Naive thymus-derived CD4-positive, alpha-beta T cell (primary cell): ENCODE results near the gene SPAG5. TPM values are rescaled to one million over a fixed set of nuclear protein-coding genes. Genes with fewer than 3 reads are reported as not detected.

ENCODE experiments used
- ATAC-seq: fragments of 150-1000 bp; cut with Tn5 transposase; 2 replicates; pipeline ENCODE4 v1.10.0; 2021; ENCODE audit warnings: mild to moderate bottlenecking, moderate library complexity
- CTCF ChIA-PET: fragments of 350-600 bp; sonication (Branson Sonifier 250); formaldehyde crosslinking; loops from one replicate; lab custom pipeline; 2021; ENCODE audit warnings: antibody characterized with exemption; lab: Charles Lee
- POLR2A ChIA-PET: fragments of 350-600 bp; sonication (Branson Sonifier 250); formaldehyde crosslinking; loops from one replicate; lab custom pipeline; 2021; ENCODE audit warnings: antibody characterized with exemption, inconsistent platforms; lab: Charles Lee
- DNase-seq, 9 donors: peaks; one replicate each; pipeline versions ENCODE4 v3.0.0 to v3.0.0-alpha.2; 2020 to 2022; ENCODE audit warnings: mixed read lengths in 1 of 9
- H3K27ac ChIP-seq: one replicate; pipeline ENCODE4 v1.7.0; 2013; ENCODE audit warnings: mild to moderate bottlenecking, low read depth, low read length, moderate library complexity
- H3K27me3 ChIP-seq, 2 donors: one replicate each; pipeline ENCODE4 v1.7.0; 2013; ENCODE audit warnings: low read length in 2 of 2, mild to moderate bottlenecking in 2 of 2, moderate library complexity in 2 of 2; ENCODE audit not compliant: control insufficient read depth in 2 of 2, insufficient read depth in 2 of 2
- H3K36me3 ChIP-seq, 3 experiments: 1 replicate in 2 of 3; 2 replicates in 1 of 3; pipeline ENCODE4 v1.7.0; 2013; ENCODE audit warnings: low read length in 3 of 3, mild to moderate bottlenecking in 3 of 3, moderate library complexity in 1 of 3; ENCODE audit not compliant: insufficient read depth in 3 of 3, control insufficient read depth in 2 of 3
- H3K4me1 ChIP-seq, 2 donors: one replicate each; pipeline ENCODE4 v1.7.0; 2013; ENCODE audit warnings: low read length in 2 of 2, mild to moderate bottlenecking in 2 of 2, moderate library complexity in 1 of 2; ENCODE audit not compliant: control insufficient read depth in 2 of 2, insufficient read depth in 2 of 2
- H3K4me3 ChIP-seq: 2 replicates; pipeline ENCODE4 v1.7.0; 2013; ENCODE audit warnings: mild to moderate bottlenecking, low read length
- H3K9me3 ChIP-seq, 3 experiments: 1 replicate in 2 of 3; 2 replicates in 1 of 3; pipeline ENCODE4 v1.7.0; 2013; ENCODE audit warnings: low read length in 3 of 3; ENCODE audit not compliant: control insufficient read depth in 2 of 3
- H3K27ac Mint-ChIP-seq, 9 donors: one replicate each; pipeline ENCODE4 v1.8.0; 2020 to 2022; ENCODE audit warnings: mixed read lengths in 9 of 9, mild to moderate bottlenecking in 8 of 9, moderate library complexity in 5 of 9, inconsistent platforms in 2 of 9
- H3K27me3 Mint-ChIP-seq, 5 donors: one replicate each; pipeline ENCODE4 v1.8.0; 2021 to 2022; ENCODE audit warnings: mixed read lengths in 5 of 5, mild to moderate bottlenecking in 1 of 5
- H3K36me3 Mint-ChIP-seq, 5 donors: one replicate each; pipeline ENCODE4 v1.8.0; 2020 to 2022; ENCODE audit warnings: mixed read lengths in 5 of 5, mild to moderate bottlenecking in 3 of 5, inconsistent platforms in 1 of 5
- H3K4me1 Mint-ChIP-seq, 7 donors: one replicate each; pipeline ENCODE4 v1.8.0; 2020 to 2022; ENCODE audit warnings: mixed read lengths in 7 of 7, mild to moderate bottlenecking in 3 of 7, inconsistent platforms in 1 of 7
- H3K4me3 Mint-ChIP-seq, 10 donors: one replicate each; pipeline ENCODE4 v1.8.0; 2020 to 2022; ENCODE audit warnings: mild to moderate bottlenecking in 10 of 10, mixed read lengths in 10 of 10, moderate library complexity in 6 of 10, inconsistent platforms in 2 of 10
- H3K9me3 Mint-ChIP-seq, 11 donors: one replicate each; pipeline ENCODE4 v1.8.0; 2020 to 2022; ENCODE audit warnings: mixed read lengths in 11 of 11, mild to moderate bottlenecking in 4 of 11, inconsistent platforms in 1 of 11, moderate library complexity in 1 of 11
- intact Hi-C, 2 donors: fragments of 100-400 bp; cut with micrococcal nuclease; formaldehyde crosslinking; loops; one replicate each; pipeline ENCODE4 v1.15.1; 2023
- polyA plus RNA-seq, 2 donors: library from polyadenylated mRNA; unstranded; fragments of 300-500 nt; fragmentation: Illumina TruSeq; gene quantifications; one replicate each; pipeline ENCODE4 v1.2.3, GENCODE V29; 2021
- total RNA-seq, 6 experiments: library from RNA in 5 of 6; stranded (reverse) in 5 of 6; gene quantifications; 1 replicate in 5 of 6; 2 replicates in 1 of 6; pipeline ENCODE4 v1.2.3 and lab custom pipeline; 2021 to 2026

SPAG5 gene
- total and polyA plus RNA-seq, 7 experiments from 2014 or later, result 1.6 to 95.3 (median 11.8) TPM

DNA sequence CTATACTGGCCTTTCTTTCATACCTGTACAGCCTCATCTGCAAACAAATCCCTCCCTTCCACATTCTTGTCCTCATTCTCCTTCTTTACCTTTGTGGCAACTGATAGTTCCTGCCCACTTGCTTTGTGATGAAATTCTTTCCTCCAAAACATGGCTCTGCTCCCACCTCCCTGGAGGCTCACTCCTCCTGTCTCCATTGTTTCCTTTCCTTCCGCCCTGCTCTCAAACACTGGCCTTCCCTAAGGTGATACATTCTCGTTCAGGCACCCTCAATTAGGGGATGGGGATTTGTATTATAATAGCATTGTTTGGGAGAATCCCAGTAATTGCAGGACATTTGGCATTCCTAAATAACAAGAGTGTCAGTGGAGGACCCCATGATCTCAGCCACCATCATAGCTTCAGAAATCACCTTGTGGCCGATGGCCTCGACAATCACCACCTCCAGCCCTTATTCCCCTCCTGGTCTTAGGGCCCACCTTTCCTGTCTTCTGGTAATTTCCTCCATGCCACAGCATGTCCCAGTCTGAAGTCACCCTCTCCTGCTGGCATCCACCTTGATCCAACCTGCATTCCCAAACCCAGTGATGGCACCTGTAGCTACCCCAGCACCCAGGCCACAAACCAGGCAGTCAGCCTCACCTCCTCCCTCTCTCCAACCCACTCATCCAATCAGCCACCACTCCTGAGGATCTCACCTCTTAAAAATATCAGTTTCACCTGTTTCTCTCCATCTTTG, 54.3 kb downstream of the SPAG5 start:
- no peaks in the 10 kb centered on the region for H3K9me3 ChIP-seq
- no peaks in the 10 kb centered on the region for H3K27me3 Mint-ChIP-seq
- no peaks in the 10 kb centered on the region for H3K9me3 Mint-ChIP-seq
- peaks cover 14 to 20% of the 10 kb centered on the region in 2 donors for H3K4me1 ChIP-seq
- H3K27ac ChIP-seq, result no peak overlapping the region
- no peak overlapping the region for H3K4me3 ChIP-seq
- ATAC-seq, result no peak
- H3K4me1 Mint-ChIP-seq, result peaks cover 17 to 34% (median 22%) of the 10 kb centered on the region in 7 donors
- no peak overlapping the region for H3K4me3 Mint-ChIP-seq
- peaks cover 0 to 4% (median 0%) of the 10 kb centered on the region in 5 donors for H3K36me3 Mint-ChIP-seq
- CTCF ChIA-PET, result no interaction called here
- POLR2A ChIA-PET, result interaction anchor here (2.1 kb wide), 1 partner anchor 27 kb away, joined by 5 read pairs; the partner anchor contains the start of gene PIGS
- H3K27ac Mint-ChIP-seq, result peak overlapping the region in 4 of 9 donors; percentile 8 to 58 (median 38)
- H3K27me3 ChIP-seq, result no peaks in the 10 kb centered on the region
- no peak for DNase-seq
- H3K36me3 ChIP-seq, result no peaks in the 10 kb centered on the region
- intact Hi-C loops, result loop anchor here (10.0 kb wide), 2 partner anchors 210 to 310 kb away; partner anchors contain the start of genes IFT20 (in 1 of the 2) and TNFAIP1 (in 1 of the 2)

DNA sequence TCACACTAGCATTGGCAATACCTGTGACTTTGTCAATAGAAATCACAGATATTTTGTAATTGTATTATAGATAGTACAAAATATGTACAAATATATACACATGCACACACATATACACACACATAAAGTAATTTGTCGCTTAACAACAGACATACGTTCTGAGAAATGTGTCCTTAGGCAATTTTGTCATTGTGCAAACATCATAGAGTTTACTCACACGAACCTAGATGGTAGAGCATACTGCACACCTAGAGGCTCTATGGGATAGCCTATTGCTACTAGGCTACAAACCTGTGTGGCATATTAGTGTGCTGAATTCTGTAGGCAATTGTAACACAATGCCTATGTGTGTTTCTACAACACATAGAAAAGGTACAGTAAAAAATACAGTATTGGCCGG, 57.4 kb downstream of the SPAG5 start:
- H3K27ac Mint-ChIP-seq, result no peak overlapping the region
- intact Hi-C loops, result loop anchor here (10.0 kb wide), 2 partner anchors 207 to 307 kb away; partner anchors contain the start of genes IFT20 (in 1 of the 2) and TNFAIP1 (in 1 of the 2)
- no peaks in the 10 kb centered on the region for H3K36me3 ChIP-seq
- H3K27me3 Mint-ChIP-seq, result no peaks in the 10 kb centered on the region
- no peak overlapping the region for H3K27ac ChIP-seq
- no peaks in the 10 kb centered on the region for H3K9me3 Mint-ChIP-seq
- ATAC-seq (no peak), DNase-seq (no peak)
- no peaks in the 10 kb centered on the region for H3K36me3 Mint-ChIP-seq
- H3K4me3 ChIP-seq, result no peak overlapping the region
- POLR2A ChIA-PET, result no interaction called here
- CTCF ChIA-PET, result interaction anchor here (0.7 to 1.5 kb wide), 2 partner anchors 8 to 47 kb away, joined by 5 to 8 read pairs; no protein-coding TSS in a partner anchor
- H3K9me3 ChIP-seq, result no peaks in the 10 kb centered on the region
- H3K4me1 Mint-ChIP-seq, result peaks cover 0 to 11% (median 2%) of the 10 kb centered on the region in 7 donors
- no peak overlapping the region for H3K4me3 Mint-ChIP-seq
- H3K27me3 ChIP-seq, result no peaks in the 10 kb centered on the region
- H3K4me1 ChIP-seq, result no peaks in the 10 kb centered on the region

DNA sequence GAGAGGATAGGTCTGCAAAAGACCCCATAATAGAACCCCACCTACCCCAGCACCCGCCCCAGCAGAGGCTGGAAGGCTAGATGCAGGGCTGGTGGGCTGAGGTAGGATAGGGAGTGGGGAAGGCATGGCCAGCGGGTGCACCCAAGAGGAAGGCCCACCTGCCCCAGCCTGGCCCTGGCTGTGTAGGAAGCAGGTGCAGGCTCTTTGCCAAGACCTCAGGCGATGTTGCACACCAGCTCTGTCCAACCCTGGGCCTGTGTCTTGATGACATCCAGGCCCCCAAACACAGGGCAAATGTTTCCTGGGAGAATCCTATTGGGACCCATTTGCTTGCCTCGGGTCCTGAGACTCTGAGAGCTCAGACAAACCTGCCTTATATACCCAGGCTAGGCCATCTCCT, 58.6 kb downstream of the SPAG5 start:
- no peaks in the 10 kb centered on the region for H3K9me3 ChIP-seq
- no peak overlapping the region for H3K4me3 ChIP-seq
- Mint-ChIP-seq H3K36me3 (no peaks in the 10 kb centered on the region), H3K4me3 (no peak overlapping the region), H3K4me1 (peaks cover 0 to 5% (median 0%) of the 10 kb centered on the region in 7 donors), H3K9me3 (no peaks in the 10 kb centered on the region), H3K27me3 (no peaks in the 10 kb centered on the region), H3K27ac (peak overlapping the region in 1 of 9 donors; percentile 13)
- H3K36me3 ChIP-seq, result no peaks in the 10 kb centered on the region
- intact Hi-C loops, result loop anchor here (1.0 to 10.0 kb wide), 4 partner anchors 12 to 305 kb away; partner anchors contain the start of genes IFT20 (in 1 of the 2), TNFAIP1 (in 1 of the 2) and UNC119 (in 1 of the 2)
- ATAC-seq (no peak), DNase-seq (no peak)
- CTCF ChIA-PET, result interaction anchor here (1.1 to 1.5 kb wide), 3 partner anchors 11 to 46 kb away, joined by 3 to 8 read pairs (median 4); no protein-coding TSS in a partner anchor
- no peak overlapping the region for H3K27ac ChIP-seq
- POLR2A ChIA-PET, result interaction anchor here (0.5 kb wide), 1 partner anchor 404 kb away, joined by 3 read pairs; no protein-coding TSS in a partner anchor
- H3K27me3 ChIP-seq, result no peaks in the 10 kb centered on the region
- H3K4me1 ChIP-seq, result no peaks in the 10 kb centered on the region

DNA sequence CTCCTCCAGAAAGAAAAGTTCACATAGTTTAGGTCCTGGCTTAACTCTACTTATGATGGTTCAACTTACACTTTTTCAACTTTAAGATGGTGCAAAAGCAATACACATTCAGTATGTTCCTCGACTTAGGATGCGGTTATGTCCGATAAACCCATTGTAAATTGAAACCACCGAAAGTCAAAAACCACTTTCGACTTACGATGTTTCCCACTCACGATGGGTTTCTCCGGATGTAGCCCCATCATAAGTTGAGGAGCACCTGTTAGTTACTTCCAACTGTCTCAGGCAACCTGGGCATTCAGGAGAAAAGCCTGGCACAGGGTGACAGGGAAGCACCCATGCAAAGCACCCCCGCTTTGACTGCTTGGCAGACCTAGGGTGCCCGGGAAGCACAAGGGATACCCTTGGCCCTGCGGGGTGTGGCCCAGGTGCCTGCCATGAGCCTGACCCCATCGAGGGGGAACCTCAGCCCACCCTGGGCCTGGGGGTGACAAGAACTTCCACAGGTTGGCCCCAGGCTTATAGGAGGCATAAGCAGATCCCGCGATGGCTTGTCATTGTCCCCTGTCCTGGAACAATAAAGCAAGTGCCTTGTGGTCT, 60.4 kb downstream of the SPAG5 start:
- H3K4me1 Mint-ChIP-seq, result no peaks in the 10 kb centered on the region
- H3K27ac ChIP-seq, result no peak overlapping the region
- no peaks in the 10 kb centered on the region for H3K4me1 ChIP-seq
- intact Hi-C loops, result no loop called here
- DNase-seq (no peak), ATAC-seq (no peak)
- no peaks in the 10 kb centered on the region for H3K27me3 Mint-ChIP-seq
- H3K27me3 ChIP-seq, result no peaks in the 10 kb centered on the region
- H3K4me3 ChIP-seq, result no peak overlapping the region
- no peaks in the 10 kb centered on the region for H3K9me3 Mint-ChIP-seq
- H3K27ac Mint-ChIP-seq, result no peak overlapping the region
- no peaks in the 10 kb centered on the region for H3K36me3 ChIP-seq
- POLR2A ChIA-PET, result no interaction called here
- no peaks in the 10 kb centered on the region for H3K9me3 ChIP-seq
- no peaks in the 10 kb centered on the region for H3K36me3 Mint-ChIP-seq
- CTCF ChIA-PET, result interaction anchor here (1.7 kb wide), 1 partner anchor 44 kb away, joined by 5 read pairs; no protein-coding TSS in a partner anchor
- no peak overlapping the region for H3K4me3 Mint-ChIP-seq

DNA sequence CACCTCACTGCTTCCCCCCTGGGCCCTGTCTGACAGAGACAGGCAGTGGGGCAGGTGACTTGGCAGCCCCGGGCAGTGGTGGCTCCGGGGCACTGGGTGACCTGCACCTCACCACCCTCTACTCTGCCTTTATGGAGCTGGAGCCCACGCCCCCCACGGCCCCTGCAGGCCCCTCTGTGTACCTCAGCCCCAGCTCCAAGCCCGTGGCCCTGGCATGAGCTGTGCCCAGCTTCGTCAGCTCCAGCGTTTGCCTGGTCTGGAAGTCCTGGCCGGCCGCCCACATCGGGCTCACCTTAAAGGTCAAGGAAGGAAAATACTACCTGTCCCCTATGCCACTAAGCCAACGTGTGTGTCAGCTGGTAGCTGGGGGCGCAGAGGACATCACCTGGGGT, 61.6 kb downstream of the SPAG5 start:
- CTCF ChIA-PET, result interaction anchor here (1.7 kb wide), 1 partner anchor 43 kb away, joined by 5 read pairs; no protein-coding TSS in a partner anchor
- DNase-seq, result no peak
- H3K4me1 ChIP-seq, result no peaks in the 10 kb centered on the region
- H3K27me3 ChIP-seq, result no peaks in the 10 kb centered on the region
- H3K36me3 ChIP-seq, result no peaks in the 10 kb centered on the region
- Mint-ChIP-seq H3K9me3 (no peaks in the 10 kb centered on the region), H3K27me3 (peaks cover 0 to 1% (median 0%) of the 10 kb centered on the region in 5 donors), H3K36me3 (no peaks in the 10 kb centered on the region), H3K4me3 (no peak overlapping the region), H3K27ac (no peak overlapping the region), H3K4me1 (no peaks in the 10 kb centered on the region)
- POLR2A ChIA-PET, result interaction anchor here (0.6 to 0.7 kb wide), 2 partner anchors 12 to 16 kb away, joined by 3 to 4 read pairs; no protein-coding TSS in a partner anchor
- no peak for ATAC-seq
- no peak overlapping the region for H3K4me3 ChIP-seq
- intact Hi-C loops, result no loop called here
- no peaks in the 10 kb centered on the region for H3K9me3 ChIP-seq
- H3K27ac ChIP-seq, result no peak overlapping the region

DNA sequence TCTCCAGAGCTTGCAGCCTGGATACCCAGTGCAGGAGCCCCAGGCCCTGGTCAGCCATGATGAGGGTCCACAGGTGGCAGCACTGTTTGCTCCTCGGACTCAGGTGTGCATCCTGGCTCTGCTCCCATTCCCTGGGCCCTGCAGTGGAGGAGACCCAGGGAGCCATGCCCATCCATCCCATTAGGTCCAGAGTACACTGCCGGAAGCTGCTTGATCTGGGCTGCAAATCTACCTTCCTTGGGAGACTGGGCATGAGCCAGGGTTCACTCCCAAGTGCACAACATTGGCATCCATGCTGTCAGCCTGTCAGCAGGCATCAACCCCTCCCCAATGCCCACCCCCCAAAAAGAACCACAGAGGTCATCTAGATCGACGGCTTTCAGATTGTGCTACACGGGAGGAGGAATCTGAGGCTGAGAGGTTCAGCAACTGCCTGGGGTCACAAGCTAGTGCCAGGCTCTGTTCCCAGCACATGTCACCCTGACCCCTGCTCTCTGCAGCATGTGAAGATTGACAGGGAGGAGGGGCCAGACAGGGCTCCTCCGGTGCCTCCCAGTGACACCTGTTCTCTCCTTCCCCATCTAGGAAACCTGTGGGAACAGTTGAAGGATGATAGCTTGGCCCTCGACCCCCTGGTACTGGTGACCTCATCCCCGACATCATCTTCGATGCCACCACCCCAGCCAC, 62.1 kb downstream of the SPAG5 start:
- ATAC-seq, result no peak
- Histone ChIP-seq H3K4me1 (no peaks in the 10 kb centered on the region), H3K9me3 (no peaks in the 10 kb centered on the region), H3K4me3 (no peak overlapping the region), H3K36me3 (no peaks in the 10 kb centered on the region), H3K27ac (no peak overlapping the region), H3K27me3 (no peaks in the 10 kb centered on the region)
- H3K27me3 Mint-ChIP-seq, result peaks cover 0 to 4% (median 0%) of the 10 kb centered on the region in 5 donors
- intact Hi-C loops, result no loop called here
- H3K27ac Mint-ChIP-seq, result no peak overlapping the region
- no peaks in the 10 kb centered on the region for H3K9me3 Mint-ChIP-seq
- H3K36me3 Mint-ChIP-seq, result no peaks in the 10 kb centered on the region
- H3K4me1 Mint-ChIP-seq, result no peaks in the 10 kb centered on the region
- ChIA-PET POLR2A (interaction anchor here (0.6 to 1.6 kb wide), 2 partner anchors 9 to 17 kb away, joined by 3 to 5 read pairs; no protein-coding TSS in a partner anchor), CTCF (interaction anchor here (1.7 kb wide), 1 partner anchor 42 kb away, joined by 5 read pairs; no protein-coding TSS in a partner anchor)
- H3K4me3 Mint-ChIP-seq, result no peak overlapping the region
- no peak for DNase-seq
